A673 (cell line): ENCODE measurements around the gene COG8. TPM values are rescaled to one million over a fixed set of nuclear protein-coding genes. Genes with fewer than 3 reads are reported as not detected.

ENCODE experiments used
- BruUV-seq: library from RNA; stranded (reverse); fragments of 400-500 nt; replicated peaks from 2 replicates; lab custom pipeline; 2021; lab: Mats Ljungman, UMichigan
- CTCF ChIA-PET: fragments of 300-600 bp; sonication (Branson Sonifier 250); formaldehyde crosslinking; loops from one replicate; lab custom pipeline; 2022; ENCODE audit warnings: antibody characterized with exemption; lab: Charles Lee
- POLR2A ChIA-PET: fragments of 300-600 bp; sonication (Branson Sonifier 250); formaldehyde crosslinking; loops from one replicate; lab custom pipeline; 2022; ENCODE audit warnings: antibody characterized with exemption; ENCODE audit not compliant: low non-redundant PET; lab: Charles Lee
- DNase-seq: peaks from one replicate; pipeline ENCODE4 v3.0.0-alpha.2; 2015; ENCODE audit warnings: low spot score
- H3K27ac ChIP-seq: fragments of 200-600 bp; sonication (generic); 2 replicates; pipeline ENCODE4 v1.5.1; 2016; ENCODE audit warnings: mixed run types, low read depth, mild to moderate bottlenecking, mixed read lengths, antibody characterized with exemption, low read length; ENCODE audit not compliant: poor library complexity, severe bottlenecking
- H3K27me3 ChIP-seq: fragments of 200-600 bp; sonication (generic); replicated peaks from 2 replicates; pipeline ENCODE4 v1.6.1; 2017; ENCODE audit warnings: mixed run types, low read depth, mild to moderate bottlenecking, mixed read lengths, antibody characterized with exemption, low read length; ENCODE audit not compliant: insufficient read depth, poor library complexity
- H3K36me3 ChIP-seq: fragments of 200-600 bp; sonication (generic); 2 replicates; pipeline ENCODE4 v1.6.1; 2016; ENCODE audit warnings: mixed run types, mild to moderate bottlenecking, mixed read lengths, antibody characterized with exemption, low read length; ENCODE audit not compliant: insufficient read depth, poor library complexity, severe bottlenecking
- H3K4me1 ChIP-seq: fragments of 200-600 bp; sonication (generic); 2 replicates; pipeline ENCODE4 v1.6.1; 2017; ENCODE audit warnings: mixed run types, mild to moderate bottlenecking, mixed read lengths, antibody characterized with exemption, low read length; ENCODE audit not compliant: insufficient read depth, poor library complexity, severe bottlenecking
- H3K4me3 ChIP-seq: fragments of 200-600 bp; sonication (generic); 2 replicates; pipeline ENCODE4 v1.5.1; 2016; ENCODE audit warnings: low read depth, mixed run types, mild to moderate bottlenecking, mixed read lengths, low read length; ENCODE audit not compliant: poor library complexity, severe bottlenecking
- H3K9me3 ChIP-seq: fragments of 200-600 bp; sonication (generic); 2 replicates; pipeline ENCODE4 v1.6.1; 2016; ENCODE audit warnings: mixed run types, low read depth, mild to moderate bottlenecking, mixed read lengths, antibody characterized with exemption, low read length; ENCODE audit not compliant: poor library complexity, severe bottlenecking
- EZH2 ChIP-seq: fragments of 200-600 bp; sonication (generic); IDR thresholded peaks from 2 replicates; pipeline ENCODE4 v1.6.1; 2017; ENCODE audit warnings: borderline replicate concordance, low read depth, mild to moderate bottlenecking, mixed read lengths, antibody characterized with exemption, low read length; ENCODE audit not compliant: poor library complexity, severe bottlenecking
- intact Hi-C: fragments of 100-400 bp; cut with micrococcal nuclease; formaldehyde crosslinking; loops from one replicate; pipeline ENCODE4 v1.10.0; 2022; ENCODE audit not compliant: unreplicated experiment
- total RNA-seq: library from RNA; stranded (reverse); gene quantifications from 2 replicates; pipeline ENCODE4 v1.2.3, GENCODE V29; 2021
- TF ChIP-seq, protein P1 (sequence below): fragments of 300-800, 200-600 bp; sonication (generic); conservative IDR thresholded peaks from 2 replicates; pipeline ENCODE4 v1.5.1; 2017; ENCODE audit warnings: low read depth, mild to moderate bottlenecking, antibody characterized with exemption, low read length, moderate library complexity, mixed read lengths

COG8 gene
- total RNA-seq, 1 experiment from 2014 or later = 47.6 TPM

- H3K36me3 ChIP-seq = peaks cover 65% of the 10 kb centered on the region
- no peak overlapping the region for H3K27ac ChIP-seq
- CTCF ChIA-PET = interaction anchor here (0.6 kb wide), 1 partner anchor 48 kb away, joined by 3 read pairs; no protein-coding TSS in a partner anchor
- no peak for DNase-seq
- BruUV-seq = no TSS peak
- POLR2A ChIA-PET = no interaction called here
- intact Hi-C loops = no loop called here
- no peak overlapping the region for H3K4me3 ChIP-seq
- H3K4me1 ChIP-seq = peaks cover 2% of the 10 kb centered on the region
- no peaks in the 10 kb centered on the region for H3K27me3 ChIP-seq
- TF ChIP-seq, protein P1, sequence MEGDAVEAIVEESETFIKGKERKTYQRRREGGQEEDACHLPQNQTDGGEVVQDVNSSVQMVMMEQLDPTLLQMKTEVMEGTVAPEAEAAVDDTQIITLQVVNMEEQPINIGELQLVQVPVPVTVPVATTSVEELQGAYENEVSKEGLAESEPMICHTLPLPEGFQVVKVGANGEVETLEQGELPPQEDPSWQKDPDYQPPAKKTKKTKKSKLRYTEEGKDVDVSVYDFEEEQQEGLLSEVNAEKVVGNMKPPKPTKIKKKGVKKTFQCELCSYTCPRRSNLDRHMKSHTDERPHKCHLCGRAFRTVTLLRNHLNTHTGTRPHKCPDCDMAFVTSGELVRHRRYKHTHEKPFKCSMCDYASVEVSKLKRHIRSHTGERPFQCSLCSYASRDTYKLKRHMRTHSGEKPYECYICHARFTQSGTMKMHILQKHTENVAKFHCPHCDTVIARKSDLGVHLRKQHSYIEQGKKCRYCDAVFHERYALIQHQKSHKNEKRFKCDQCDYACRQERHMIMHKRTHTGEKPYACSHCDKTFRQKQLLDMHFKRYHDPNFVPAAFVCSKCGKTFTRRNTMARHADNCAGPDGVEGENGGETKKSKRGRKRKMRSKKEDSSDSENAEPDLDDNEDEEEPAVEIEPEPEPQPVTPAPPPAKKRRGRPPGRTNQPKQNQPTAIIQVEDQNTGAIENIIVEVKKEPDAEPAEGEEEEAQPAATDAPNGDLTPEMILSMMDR = no peak
- no peak for TF ChIP-seq EZH2
- no peaks in the 10 kb centered on the region for H3K9me3 ChIP-seq
Observed at GRCh38 chr16:69378760-69379159, 39.4 kb upstream of the COG8 start.

GRCh38 chr16:69378036-69378435, 38.7 kb upstream of the COG8 start:
- H3K9me3 ChIP-seq = no peaks in the 10 kb centered on the region
- H3K27me3 ChIP-seq = no peaks in the 10 kb centered on the region
- CTCF ChIA-PET = no interaction called here
- POLR2A ChIA-PET = no interaction called here
- DNase-seq = no peak
- intact Hi-C loops = no loop called here
- TF ChIP-seq, protein P1 = no peak
- no peak for TF ChIP-seq EZH2
- H3K4me3 ChIP-seq = no peak overlapping the region
- no peak overlapping the region for H3K27ac ChIP-seq
- no peaks in the 10 kb centered on the region for H3K4me1 ChIP-seq
- BruUV-seq = no TSS peak
- peaks cover 58% of the 10 kb centered on the region for H3K36me3 ChIP-seq

- TF ChIP-seq, protein P1 = no peak
- TF ChIP-seq EZH2 = no peak
- no TSS peak for BruUV-seq
- no peak for DNase-seq
- peaks cover 43% of the 10 kb centered on the region for H3K36me3 ChIP-seq
- no peaks in the 10 kb centered on the region for H3K27me3 ChIP-seq
- no peaks in the 10 kb centered on the region for H3K9me3 ChIP-seq
- intact Hi-C loops = no loop called here
- no peaks in the 10 kb centered on the region for H3K4me1 ChIP-seq
- no peak overlapping the region for H3K4me3 ChIP-seq
- H3K27ac ChIP-seq = no peak overlapping the region
- CTCF ChIA-PET = no interaction called here
- POLR2A ChIA-PET = no interaction called here
Observed at GRCh38 chr16:69376393-69377059, 37.2 kb upstream of the COG8 start.
